CD8-positive, alpha-beta memory T cell (primary cell): Measurements from ENCODE around the gene DTNBP1. TPM values are rescaled to one million over a fixed set of nuclear protein-coding genes. Genes with fewer than 3 reads are reported as not detected.

ENCODE experiments used
- CTCF ChIA-PET: fragments of 350-600 bp; sonication (Branson Sonifier 250); formaldehyde crosslinking; loops from one replicate; lab custom pipeline; 2021; ENCODE audit warnings: antibody characterized with exemption; lab: Charles Lee
- POLR2A ChIA-PET: fragments of 350-600 bp; sonication (Branson Sonifier 250); formaldehyde crosslinking; loops from one replicate; lab custom pipeline; 2021; ENCODE audit warnings: antibody characterized with exemption; lab: Charles Lee
- DNase-seq, 5 donors: peaks; one replicate each; pipeline versions ENCODE4 v3.0.0 to v3.0.0-alpha.2; 2020 to 2022; ENCODE audit warnings: mixed read lengths in 1 of 5
- H3K27ac ChIP-seq: one replicate; pipeline ENCODE4 v1.7.0; 2013; ENCODE audit warnings: low read depth, mild to moderate bottlenecking, low read length, moderate library complexity
- H3K27me3 ChIP-seq: 2 replicates; pipeline ENCODE4 v1.7.0; 2013; ENCODE audit warnings: low read length, mild to moderate bottlenecking; ENCODE audit not compliant: insufficient read depth, poor library complexity, severe bottlenecking
- H3K36me3 ChIP-seq: 2 replicates; pipeline ENCODE4 v1.7.0; 2013; ENCODE audit warnings: mild to moderate bottlenecking, low read length, moderate library complexity; ENCODE audit not compliant: insufficient read depth
- H3K4me1 ChIP-seq: 2 replicates; pipeline ENCODE4 v1.7.0; 2013; ENCODE audit warnings: mild to moderate bottlenecking, low read length, moderate library complexity; ENCODE audit not compliant: insufficient read depth
- H3K4me3 ChIP-seq: 2 replicates; pipeline ENCODE4 v1.7.0; 2013; ENCODE audit warnings: mild to moderate bottlenecking, low read length
- H3K9me3 ChIP-seq: 2 replicates; pipeline ENCODE4 v1.7.0; 2013; ENCODE audit warnings: mild to moderate bottlenecking, low read length
- H3K27ac Mint-ChIP-seq, 8 donors: one replicate each; pipeline ENCODE4 v1.8.0; 2020 to 2021; ENCODE audit warnings: mixed read lengths in 8 of 8, mild to moderate bottlenecking in 6 of 8, inconsistent platforms in 3 of 8, moderate library complexity in 3 of 8
- H3K27me3 Mint-ChIP-seq, 2 donors: one replicate each; pipeline ENCODE4 v1.8.0; 2020 to 2021; ENCODE audit warnings: mixed read lengths in 2 of 2, mild to moderate bottlenecking in 1 of 2, moderate library complexity in 1 of 2
- H3K36me3 Mint-ChIP-seq, 3 donors: one replicate each; pipeline ENCODE4 v1.8.0; 2020 to 2021; ENCODE audit warnings: mixed read lengths in 3 of 3, inconsistent platforms in 1 of 3, mild to moderate bottlenecking in 1 of 3
- H3K4me1 Mint-ChIP-seq, 3 donors: one replicate each; pipeline ENCODE4 v1.8.0; 2020 to 2021; ENCODE audit warnings: mixed read lengths in 3 of 3, inconsistent platforms in 1 of 3, mild to moderate bottlenecking in 1 of 3
- H3K4me3 Mint-ChIP-seq, 7 donors: one replicate each; pipeline ENCODE4 v1.8.0; 2020 to 2021; ENCODE audit warnings: mixed read lengths in 7 of 7, mild to moderate bottlenecking in 6 of 7, moderate library complexity in 4 of 7, inconsistent platforms in 2 of 7
- H3K9me3 Mint-ChIP-seq, 5 donors: one replicate each; pipeline ENCODE4 v1.8.0; 2020 to 2022; ENCODE audit warnings: mixed read lengths in 5 of 5, mild to moderate bottlenecking in 3 of 5, moderate library complexity in 2 of 5, inconsistent platforms in 1 of 5
- polyA plus RNA-seq: library from polyadenylated mRNA; unstranded; fragments of 300-500 nt; fragmentation: Illumina TruSeq; gene quantifications from one replicate; pipeline ENCODE4 v1.2.3, GENCODE V29; 2021
- total RNA-seq, 2 experiments: library from RNA; stranded (reverse); gene quantifications; one replicate each; pipeline ENCODE4 v1.2.3, GENCODE V29; 2021

Gene DTNBP1
- total and polyA plus RNA-seq, 3 experiments from 2014 or later: 14.6 to 37.3 (median 15.5) TPM

DNA sequence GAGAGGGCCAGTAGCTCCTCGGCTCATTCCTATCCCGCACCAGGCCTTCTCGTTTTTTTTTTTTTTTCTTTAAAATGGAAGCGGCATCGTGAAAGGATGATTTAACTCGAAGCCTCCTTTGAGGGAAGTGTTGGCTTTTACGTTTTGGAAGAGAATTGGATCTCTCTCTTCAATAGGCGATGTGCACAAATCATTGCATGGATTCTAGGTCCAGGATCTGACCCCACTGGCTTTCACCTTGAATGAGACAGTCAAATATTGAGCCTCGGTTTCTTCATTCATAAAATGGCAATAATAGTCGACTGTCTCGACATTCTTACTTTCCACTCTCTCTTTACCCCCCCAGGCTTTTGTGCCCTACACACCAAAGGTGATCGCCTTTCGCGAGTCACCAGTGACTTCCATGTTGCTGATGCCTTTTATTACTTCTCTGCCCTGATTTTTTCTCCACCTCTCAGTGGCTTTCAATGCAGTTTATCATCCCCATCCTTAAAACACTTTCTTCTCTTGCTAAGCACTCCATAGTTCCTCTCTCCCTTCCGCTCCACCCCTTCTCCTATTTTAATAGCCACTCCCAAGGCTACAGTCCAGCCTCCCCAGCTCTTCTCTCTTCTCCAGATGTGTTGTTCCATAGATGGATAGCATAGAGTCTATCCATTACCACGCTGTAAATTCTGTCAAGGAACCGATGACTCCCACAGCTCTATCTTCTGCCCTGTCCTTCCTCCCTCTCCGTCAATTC, 473 bp upstream of the DTNBP1 start:
- no peaks in the 10 kb centered on the region for H3K9me3 Mint-ChIP-seq
- H3K4me1 Mint-ChIP-seq: peaks cover 28 to 40% (median 32%) of the 10 kb centered on the region in 3 donors
- no peaks in the 10 kb centered on the region for H3K36me3 ChIP-seq
- CTCF ChIA-PET: no interaction called here
- H3K4me3 Mint-ChIP-seq: peak overlapping the region; percentile 74 to 93 (median 88)
- no peaks in the 10 kb centered on the region for H3K27me3 ChIP-seq
- H3K4me3 ChIP-seq: peak overlapping the region; percentile 89
- POLR2A ChIA-PET: interaction anchor here (0.8 kb wide), 1 partner anchor 465 kb away, joined by 3 read pairs; the partner anchor contains the start of gene MYLIP
- H3K27ac ChIP-seq: peak overlapping the region; percentile 70
- H3K4me1 ChIP-seq: peaks cover 22% of the 10 kb centered on the region
- DNase-seq: peak in 1 of 5 donors; percentile 5
- H3K27me3 Mint-ChIP-seq: peaks cover 4 to 7% of the 10 kb centered on the region in 2 donors
- peak overlapping the region; percentile 11 to 94 (median 72) for H3K27ac Mint-ChIP-seq
- no peaks in the 10 kb centered on the region for H3K9me3 ChIP-seq
- H3K36me3 Mint-ChIP-seq: peaks cover 0 to 17% (median 0%) of the 10 kb centered on the region in 3 donors

DNA sequence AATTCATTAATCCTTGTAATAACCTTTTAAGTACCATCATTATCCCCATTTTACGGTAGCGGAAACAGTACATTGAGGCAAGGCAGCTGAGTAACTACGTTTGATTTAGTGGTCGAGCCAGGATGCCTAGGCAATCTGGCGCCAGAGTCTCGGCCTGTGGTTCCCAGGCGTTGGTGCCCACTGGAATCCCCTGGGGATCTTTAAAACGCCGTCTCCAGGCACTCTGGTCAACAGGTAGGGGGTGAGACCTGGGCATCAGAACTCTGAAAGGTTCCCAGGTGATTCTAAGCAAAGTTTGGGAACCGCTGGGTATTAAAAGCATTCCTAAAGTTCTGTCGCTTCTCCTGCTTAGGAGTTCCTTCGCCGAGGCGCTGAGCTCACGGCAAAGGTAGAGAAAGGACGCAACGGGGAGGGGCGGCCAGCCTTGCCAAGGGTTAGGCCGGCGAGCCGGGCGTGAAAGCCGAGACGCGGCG, 939 bp downstream of the DTNBP1 start:
- no peak for DNase-seq
- ChIA-PET CTCF (interaction anchor here (1.3 kb wide), 1 partner anchor 467 kb away, joined by 3 read pairs; the partner anchor contains the start of gene MYLIP), POLR2A (interaction anchor here (1.0 to 1.3 kb wide), 2 partner anchors 467 to 469 kb away, joined by 3 to 5 read pairs; partner anchors contain the start of gene MYLIP)
- Mint-ChIP-seq H3K27me3 (peaks cover 3 to 4% of the 10 kb centered on the region in 2 donors), H3K4me1 (peaks cover 38 to 54% (median 46%) of the 10 kb centered on the region in 3 donors), H3K9me3 (no peaks in the 10 kb centered on the region), H3K4me3 (peak overlapping the region; percentile 83 to 93 (median 86)), H3K27ac (peak overlapping the region; percentile 8 to 93 (median 79)), H3K36me3 (peaks cover 0 to 18% (median 0%) of the 10 kb centered on the region in 3 donors)
- H3K36me3 ChIP-seq: no peaks in the 10 kb centered on the region
- H3K9me3 ChIP-seq: no peaks in the 10 kb centered on the region
- peak overlapping the region; percentile 70 for H3K27ac ChIP-seq
- no peaks in the 10 kb centered on the region for H3K27me3 ChIP-seq
- H3K4me3 ChIP-seq: peak overlapping the region; percentile 89
- peaks cover 24% of the 10 kb centered on the region for H3K4me1 ChIP-seq

DNA sequence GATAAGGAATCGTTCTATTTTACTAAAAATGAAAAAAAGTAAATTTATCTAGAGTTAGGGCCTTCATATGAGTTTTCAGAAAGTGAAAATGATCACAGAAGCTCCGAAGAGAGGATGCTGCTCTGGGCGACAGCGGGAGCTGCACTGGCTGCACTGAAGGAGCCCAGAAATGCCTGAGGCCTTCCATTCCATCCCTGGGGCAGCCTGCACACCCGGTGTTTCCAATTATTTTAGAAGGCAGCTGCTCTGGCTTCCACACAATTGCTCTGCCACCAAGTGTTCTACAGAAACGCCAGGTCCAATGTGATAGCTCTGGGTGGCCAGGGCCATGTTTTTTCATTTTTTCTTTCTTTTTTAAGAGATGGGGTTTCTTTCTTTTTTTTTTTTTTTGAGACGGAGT, 3.6 kb downstream of the DTNBP1 start:
- H3K36me3 Mint-ChIP-seq: peaks cover 0 to 19% (median 0%) of the 10 kb centered on the region in 3 donors
- H3K4me1 Mint-ChIP-seq: peaks cover 45 to 72% (median 65%) of the 10 kb centered on the region in 3 donors
- peak overlapping the region in 1 of 8 donors; percentile 1 for H3K27ac Mint-ChIP-seq
- Histone ChIP-seq H3K4me3 (no peak overlapping the region), H3K27ac (no peak overlapping the region), H3K9me3 (no peaks in the 10 kb centered on the region), H3K27me3 (no peaks in the 10 kb centered on the region), H3K4me1 (peaks cover 24% of the 10 kb centered on the region), H3K36me3 (no peaks in the 10 kb centered on the region)
- H3K4me3 Mint-ChIP-seq: no peak overlapping the region
- ChIA-PET POLR2A (no interaction called here), CTCF (interaction anchor here (0.9 to 1.8 kb wide), 3 partner anchors 23 to 35 kb away, joined by 3 to 5 read pairs (median 3); no protein-coding TSS in a partner anchor)
- no peak for DNase-seq
- no peaks in the 10 kb centered on the region for H3K27me3 Mint-ChIP-seq
- no peaks in the 10 kb centered on the region for H3K9me3 Mint-ChIP-seq

DNA sequence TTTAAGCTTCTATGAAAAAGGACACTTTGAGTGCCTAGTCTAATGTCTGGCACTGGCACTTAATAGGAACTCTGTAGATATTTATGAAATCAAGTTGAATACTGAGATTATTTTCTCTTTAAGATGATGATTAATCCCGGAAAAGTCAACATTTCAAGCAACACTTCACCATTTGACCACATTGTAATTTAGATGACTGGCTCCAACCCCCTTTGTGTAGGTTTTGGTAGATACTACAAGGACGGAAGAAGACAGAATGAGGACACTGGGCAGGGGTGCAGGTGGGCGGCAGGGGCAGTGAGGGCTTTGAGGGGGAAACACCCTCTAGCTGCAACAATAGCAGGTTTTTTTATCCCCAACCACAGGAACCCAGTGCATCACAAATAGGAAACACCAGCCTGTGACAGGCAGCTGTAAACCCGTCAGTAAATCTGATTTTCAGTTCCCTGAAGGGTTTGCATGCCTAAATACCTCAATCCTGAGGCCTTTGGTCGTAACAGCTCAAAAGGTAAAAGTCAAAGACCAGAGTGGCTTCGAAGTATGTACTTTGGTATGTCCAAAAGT, 4.6 kb downstream of the DTNBP1 start:
- no peak overlapping the region for H3K4me3 ChIP-seq

DNA sequence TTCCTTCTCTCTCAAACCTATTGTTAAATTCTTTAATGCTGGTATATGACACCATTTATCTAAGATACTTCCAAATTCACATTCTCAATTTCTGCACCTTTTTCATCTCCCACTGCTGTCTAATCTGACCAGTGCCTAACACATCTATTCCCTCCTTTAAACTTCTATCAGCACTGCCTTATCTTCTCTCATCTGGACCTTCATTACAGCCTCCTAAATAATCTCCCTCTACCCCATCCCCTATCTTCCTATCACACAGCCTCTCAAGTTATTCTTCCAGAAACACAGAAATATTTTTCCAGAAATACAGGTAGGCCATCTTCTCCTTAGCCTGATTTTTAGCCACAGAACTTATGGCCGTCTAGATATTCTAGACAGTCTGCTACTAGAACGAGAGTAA, 5.5 kb downstream of the DTNBP1 start:
- H3K4me1 ChIP-seq: peaks cover 19% of the 10 kb centered on the region
- Mint-ChIP-seq H3K4me3 (no peak overlapping the region), H3K27me3 (no peaks in the 10 kb centered on the region), H3K4me1 (peaks cover 47 to 76% (median 72%) of the 10 kb centered on the region in 3 donors), H3K36me3 (peaks cover 0 to 19% (median 0%) of the 10 kb centered on the region in 3 donors), H3K9me3 (no peaks in the 10 kb centered on the region), H3K27ac (peak overlapping the region in 4 of 8 donors; percentile 0 to 15 (median 8))
- H3K36me3 ChIP-seq: no peaks in the 10 kb centered on the region
- no peak overlapping the region for H3K27ac ChIP-seq
- DNase-seq: no peak
- no peak overlapping the region for H3K4me3 ChIP-seq
- ChIA-PET CTCF (no interaction called here), POLR2A (no interaction called here)
- no peaks in the 10 kb centered on the region for H3K9me3 ChIP-seq
- H3K27me3 ChIP-seq: no peaks in the 10 kb centered on the region

More for the DNA sequence above, 4.6 kb downstream of the DTNBP1 start:
- Histone ChIP-seq H3K27me3 (no peaks in the 10 kb centered on the region), H3K9me3 (no peaks in the 10 kb centered on the region), H3K27ac (no peak overlapping the region), H3K36me3 (no peaks in the 10 kb centered on the region), H3K4me1 (peaks cover 22% of the 10 kb centered on the region)
- POLR2A ChIA-PET: no interaction called here
- H3K4me1 Mint-ChIP-seq: peaks cover 47 to 73% (median 66%) of the 10 kb centered on the region in 3 donors
- no peaks in the 10 kb centered on the region for H3K9me3 Mint-ChIP-seq
- peak overlapping the region in 2 of 8 donors; percentile 18 to 27 for H3K27ac Mint-ChIP-seq
- DNase-seq: no peak
- H3K36me3 Mint-ChIP-seq: peaks cover 0 to 19% (median 0%) of the 10 kb centered on the region in 3 donors
- peak overlapping the region in 2 of 7 donors; percentile 1 to 21 for H3K4me3 Mint-ChIP-seq
- H3K27me3 Mint-ChIP-seq: no peaks in the 10 kb centered on the region
- CTCF ChIA-PET: interaction anchor here (0.9 to 1.2 kb wide), 2 partner anchors 22 to 33 kb away, joined by 3 read pairs; no protein-coding TSS in a partner anchor

DNA sequence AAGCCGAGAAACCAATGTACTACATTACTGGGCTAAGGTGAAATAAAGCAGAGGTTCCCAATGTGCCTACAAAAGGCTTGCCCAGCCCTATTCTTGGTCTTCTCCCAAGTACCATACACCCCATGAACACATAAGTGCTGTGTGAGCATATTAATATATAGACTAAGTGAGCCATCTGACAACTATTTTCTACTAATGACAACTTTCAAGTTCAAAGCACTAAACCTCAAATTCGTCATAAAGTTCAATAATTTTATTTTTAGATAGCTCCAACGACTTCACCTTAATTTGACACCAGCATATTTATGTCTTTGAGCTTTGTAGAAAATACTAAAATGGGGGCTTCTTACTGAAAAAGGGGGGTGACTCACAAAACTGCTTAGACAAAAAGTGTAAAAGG, 6.7 kb downstream of the DTNBP1 start:
- H3K9me3 Mint-ChIP-seq: no peaks in the 10 kb centered on the region
- ChIA-PET POLR2A (no interaction called here), CTCF (no interaction called here)
- no peaks in the 10 kb centered on the region for H3K9me3 ChIP-seq
- H3K4me1 ChIP-seq: peaks cover 12% of the 10 kb centered on the region
- no peak overlapping the region for H3K4me3 ChIP-seq
- DNase-seq: no peak
- no peak overlapping the region for H3K27ac Mint-ChIP-seq
- H3K27me3 ChIP-seq: no peaks in the 10 kb centered on the region
- no peaks in the 10 kb centered on the region for H3K36me3 ChIP-seq
- peak overlapping the region in 1 of 7 donors; percentile 10 for H3K4me3 Mint-ChIP-seq
- H3K27ac ChIP-seq: no peak overlapping the region
- peaks cover 0 to 18% (median under 1%) of the 10 kb centered on the region in 3 donors for H3K36me3 Mint-ChIP-seq
- peaks cover 44 to 75% (median 68%) of the 10 kb centered on the region in 3 donors for H3K4me1 Mint-ChIP-seq
- no peaks in the 10 kb centered on the region for H3K27me3 Mint-ChIP-seq

DNA sequence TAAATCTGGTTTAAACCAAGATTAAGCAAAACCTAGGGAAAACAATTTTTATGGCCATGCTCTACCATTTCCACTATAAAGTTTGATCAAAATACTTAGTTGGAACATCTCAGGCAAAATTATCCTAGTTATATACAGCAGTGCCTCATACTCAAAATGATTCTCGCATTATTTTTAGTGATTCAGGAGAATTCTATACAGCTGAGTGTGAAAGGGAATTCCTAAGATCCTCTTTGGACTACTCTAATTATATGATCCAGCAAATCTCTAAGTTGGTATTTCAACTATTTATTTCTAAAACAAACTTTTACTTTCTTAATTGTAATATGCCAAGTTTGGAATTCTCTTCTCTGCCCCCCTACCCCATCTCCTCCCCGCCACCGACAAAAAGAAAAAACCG, 8.6 kb downstream of the DTNBP1 start:
- Mint-ChIP-seq H3K4me1 (peaks cover 35 to 63% (median 58%) of the 10 kb centered on the region in 3 donors), H3K27me3 (no peaks in the 10 kb centered on the region), H3K4me3 (no peak overlapping the region), H3K9me3 (no peaks in the 10 kb centered on the region), H3K27ac (no peak overlapping the region), H3K36me3 (peaks cover 1 to 25% (median 16%) of the 10 kb centered on the region in 3 donors)
- Histone ChIP-seq H3K4me3 (no peak overlapping the region), H3K9me3 (no peaks in the 10 kb centered on the region), H3K36me3 (no peaks in the 10 kb centered on the region), H3K4me1 (peaks cover 5% of the 10 kb centered on the region), H3K27ac (no peak overlapping the region), H3K27me3 (no peaks in the 10 kb centered on the region)
- no peak for DNase-seq
- ChIA-PET CTCF (no interaction called here), POLR2A (no interaction called here)
